SK-N-MC (cell line): Measurements from ENCODE around the gene STYXL1.

ENCODE experiments used
- DNase-seq: peaks from one replicate; pipeline ENCODE4 v3.0.0-alpha.2; 2011; ENCODE audit warnings: low read depth, low spot score
- H3K27ac ChIP-seq: fragments of 200-600 bp; sonication (generic); 2 replicates; pipeline ENCODE4 v1.5.1; 2016; ENCODE audit warnings: mixed run types
- H3K36me3 ChIP-seq: fragments of 200-600 bp; sonication (generic); 2 replicates; pipeline ENCODE4 v1.6.1; 2017; ENCODE audit warnings: antibody characterized with exemption, low read length, mixed read lengths; ENCODE audit not compliant: insufficient read depth
- H3K4me3 ChIP-seq: fragments of 200-600 bp; sonication (generic); 2 replicates; pipeline ENCODE4 v1.5.1; 2016
- H3K9ac ChIP-seq: fragments of 200-600 bp; sonication (generic); 2 replicates; pipeline ENCODE4 v1.8.0; 2017; ENCODE audit warnings: mixed run types, mixed read lengths; ENCODE audit not compliant: insufficient read length
- H3K9me3 ChIP-seq: fragments of 200-600 bp; sonication (generic); 2 replicates; pipeline ENCODE4 v1.6.1; 2017; ENCODE audit warnings: low read depth, mild to moderate bottlenecking, antibody characterized with exemption, low read length, moderate library complexity, mixed read lengths
- EZH2 ChIP-seq: fragments of 200-600 bp; sonication (generic); IDR thresholded peaks from one replicate; pipeline ENCODE4 v1.6.1; 2017; ENCODE audit warnings: antibody characterized with exemption
- FOXP2 ChIP-seq: optimal IDR thresholded peaks from 2 replicates; pipeline ENCODE3; 2011; ENCODE audit warnings: mild to moderate bottlenecking, moderate library complexity; ENCODE audit not compliant: insufficient read depth; ENCODE audit errors: extremely low read length, control extremely low read depth
- POLR2AphosphoS5 ChIP-seq: IDR thresholded peaks from 2 replicates; pipeline ENCODE4 v1.6.1; 2012; ENCODE audit warnings: mild to moderate bottlenecking, low read depth, low read length, borderline replicate concordance

The STYXL1 gene

DNA sequence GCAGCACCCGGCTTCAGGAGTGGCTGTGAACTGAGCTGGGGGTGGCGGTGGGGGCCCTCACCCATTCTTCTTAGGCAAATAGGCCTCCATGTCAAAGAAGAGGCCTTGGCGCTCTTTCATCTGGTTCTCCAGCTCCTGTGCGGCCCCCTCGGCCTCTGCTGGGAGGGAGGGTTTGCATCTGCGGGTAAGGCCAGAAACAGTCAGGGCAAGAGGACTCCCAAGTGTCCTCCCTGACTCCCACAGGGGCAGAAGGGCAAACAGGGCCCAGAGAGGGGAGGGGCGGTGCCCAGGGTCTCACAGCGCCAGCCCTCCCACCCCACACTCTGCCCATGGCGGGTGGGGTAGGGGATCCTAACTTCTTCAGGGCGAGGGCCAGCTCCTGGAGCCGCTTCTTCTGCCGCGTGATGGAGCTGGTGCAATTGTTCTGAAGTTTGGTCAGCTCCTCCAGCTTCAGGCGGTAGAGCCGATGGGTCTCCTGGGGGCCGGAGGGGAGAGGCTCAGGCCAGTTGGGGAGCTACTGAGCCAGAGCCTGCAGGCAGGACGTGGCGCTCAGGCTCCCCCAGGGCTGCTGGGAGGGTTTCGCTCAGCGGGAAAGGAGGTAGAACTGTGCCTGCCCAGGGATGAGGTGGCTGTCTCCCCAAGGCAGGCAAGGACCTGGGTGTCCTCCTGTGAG, 55.6 kb downstream of the STYXL1 start:
- DNase-seq: no peak
- no peak for TF ChIP-seq FOXP2
- no peak for TF ChIP-seq POLR2AphosphoS5
- TF ChIP-seq EZH2: no peak
- Histone ChIP-seq H3K27ac (no peak overlapping the region), H3K4me3 (no peak overlapping the region), H3K9ac (no peak overlapping the region), H3K9me3 (no peaks in the 10 kb centered on the region), H3K36me3 (no peaks in the 10 kb centered on the region)

DNA sequence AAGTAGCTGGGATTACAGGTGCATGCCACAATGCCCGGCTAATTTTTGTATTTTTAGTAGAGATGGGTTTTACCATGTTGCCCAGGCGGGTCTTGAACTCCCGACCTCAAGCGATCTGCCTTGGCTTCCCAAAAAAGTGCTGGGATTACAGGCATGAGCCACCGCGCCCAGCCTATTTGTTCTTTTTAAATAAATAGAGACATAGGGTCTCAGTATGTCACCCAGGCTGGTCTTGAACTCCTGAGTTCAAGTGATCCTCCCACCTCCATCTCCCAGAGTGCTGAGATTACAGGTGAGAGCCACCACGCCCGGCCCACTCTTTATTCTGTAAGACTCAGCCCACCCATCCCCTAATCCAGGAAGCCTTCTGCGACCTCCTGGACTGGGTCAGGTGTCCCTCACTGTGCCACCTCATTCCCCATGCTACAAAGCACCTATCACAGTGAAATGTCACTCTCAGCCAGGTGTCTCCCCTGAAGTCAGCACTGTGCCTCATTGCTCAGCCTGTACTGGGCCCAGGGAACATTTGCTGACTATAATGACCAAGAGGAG, 56.2 kb downstream of the STYXL1 start:
- H3K36me3 ChIP-seq: no peaks in the 10 kb centered on the region
- H3K9me3 ChIP-seq: no peaks in the 10 kb centered on the region
- no peak overlapping the region for H3K9ac ChIP-seq
- no peak overlapping the region for H3K27ac ChIP-seq
- no peak for DNase-seq
- no peak overlapping the region for H3K4me3 ChIP-seq
- TF ChIP-seq FOXP2 (no peak), POLR2AphosphoS5 (no peak), EZH2 (no peak)

DNA sequence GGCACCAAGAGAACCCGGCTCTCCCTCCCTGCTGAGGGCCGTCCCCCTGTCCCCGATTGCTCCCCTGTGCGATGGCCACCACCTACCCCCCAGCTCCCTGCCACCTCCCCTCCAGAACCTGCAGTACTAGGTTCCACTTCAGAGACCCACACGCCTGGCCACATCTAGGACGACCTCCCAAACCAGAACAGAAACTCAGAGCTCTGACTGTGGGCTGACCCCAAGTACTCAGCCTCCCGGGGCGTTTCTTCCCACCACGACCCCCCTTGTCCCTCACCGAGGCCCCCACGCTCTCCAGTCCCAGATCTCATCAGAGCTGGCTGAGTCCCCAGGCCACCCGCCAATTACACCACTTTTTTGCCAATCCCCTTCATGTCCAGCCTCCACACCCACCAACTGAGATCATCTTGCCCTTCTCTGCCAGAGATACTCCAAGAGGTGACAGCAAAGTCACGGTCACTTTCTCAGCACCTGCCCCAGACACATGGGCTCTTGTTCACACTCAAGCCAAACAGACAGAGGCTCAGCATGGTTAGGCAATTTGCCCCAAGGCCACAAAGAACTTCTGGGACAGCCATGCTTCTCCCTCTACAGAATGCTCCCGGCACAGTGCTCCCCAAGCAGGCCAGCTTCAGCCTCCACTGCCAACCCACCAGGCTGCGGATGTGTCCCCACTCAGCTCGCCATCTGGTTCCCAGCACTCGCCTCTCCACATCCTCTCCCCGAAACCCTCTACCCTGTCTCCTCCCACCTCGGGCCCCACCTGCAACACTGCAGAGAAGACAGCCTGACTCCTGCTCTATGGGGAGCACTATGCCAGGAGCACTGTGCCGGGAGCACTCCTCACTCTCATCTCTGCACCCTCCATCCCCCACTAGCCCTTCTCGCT, 58.1 kb downstream of the STYXL1 start:
- H3K27ac ChIP-seq: no peak overlapping the region
- no peak for TF ChIP-seq FOXP2
- no peak for TF ChIP-seq POLR2AphosphoS5
- TF ChIP-seq EZH2: no peak
- no peak overlapping the region for H3K9ac ChIP-seq
- H3K9me3 ChIP-seq: no peaks in the 10 kb centered on the region
- no peak for DNase-seq
- no peak overlapping the region for H3K4me3 ChIP-seq
- no peaks in the 10 kb centered on the region; the same call in 1 of the 2 replicates for H3K36me3 ChIP-seq

DNA sequence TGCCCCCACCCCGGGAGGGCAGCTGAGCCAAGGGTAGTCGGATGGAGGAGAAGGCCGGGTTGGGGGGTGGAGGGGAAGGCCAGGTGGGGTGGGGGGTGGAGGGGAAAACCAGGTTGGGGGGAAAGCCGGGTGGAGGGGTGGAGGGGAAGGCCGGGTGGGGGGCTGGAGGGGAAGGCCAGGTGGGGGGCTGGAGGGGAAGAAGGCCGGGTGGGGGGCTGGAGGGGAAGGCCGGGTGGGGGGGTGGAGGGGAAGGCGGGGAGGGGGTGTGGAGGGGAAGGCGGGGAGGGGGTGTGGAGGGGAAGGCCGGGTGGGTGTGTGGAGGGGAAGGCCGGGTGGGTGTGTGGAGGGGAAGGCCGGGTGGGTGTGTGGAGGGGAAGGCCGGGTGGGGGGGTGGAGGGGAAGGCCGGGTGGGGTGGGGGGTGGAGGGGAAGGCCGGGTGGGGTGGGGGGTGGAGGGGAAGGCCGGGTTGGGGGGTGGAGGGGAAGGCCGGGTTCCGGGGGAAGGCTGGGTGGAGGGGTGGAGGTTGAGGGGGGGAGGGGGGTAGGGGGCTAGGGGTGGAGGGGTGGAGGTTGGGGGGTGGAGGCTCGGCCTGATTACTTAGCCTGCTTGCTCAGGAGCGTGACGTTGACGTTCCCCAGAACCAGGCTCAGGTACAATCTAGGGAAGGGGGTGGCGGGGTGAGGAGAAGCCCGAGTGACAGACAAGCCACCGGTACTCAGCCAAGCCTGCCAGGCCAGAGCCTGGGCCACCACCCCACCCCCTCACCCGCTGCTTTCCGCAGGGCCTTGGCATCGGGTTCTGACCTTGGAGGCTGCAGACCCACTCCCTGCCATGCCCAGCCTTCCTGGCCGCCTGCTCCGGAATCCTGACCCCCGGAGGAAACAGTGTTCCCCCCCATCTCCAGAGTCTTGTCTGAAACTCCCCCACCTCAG, 59.0 kb downstream of the STYXL1 start:
- no peaks in the 10 kb centered on the region; the same call in 1 of the 2 replicates for H3K36me3 ChIP-seq

DNA sequence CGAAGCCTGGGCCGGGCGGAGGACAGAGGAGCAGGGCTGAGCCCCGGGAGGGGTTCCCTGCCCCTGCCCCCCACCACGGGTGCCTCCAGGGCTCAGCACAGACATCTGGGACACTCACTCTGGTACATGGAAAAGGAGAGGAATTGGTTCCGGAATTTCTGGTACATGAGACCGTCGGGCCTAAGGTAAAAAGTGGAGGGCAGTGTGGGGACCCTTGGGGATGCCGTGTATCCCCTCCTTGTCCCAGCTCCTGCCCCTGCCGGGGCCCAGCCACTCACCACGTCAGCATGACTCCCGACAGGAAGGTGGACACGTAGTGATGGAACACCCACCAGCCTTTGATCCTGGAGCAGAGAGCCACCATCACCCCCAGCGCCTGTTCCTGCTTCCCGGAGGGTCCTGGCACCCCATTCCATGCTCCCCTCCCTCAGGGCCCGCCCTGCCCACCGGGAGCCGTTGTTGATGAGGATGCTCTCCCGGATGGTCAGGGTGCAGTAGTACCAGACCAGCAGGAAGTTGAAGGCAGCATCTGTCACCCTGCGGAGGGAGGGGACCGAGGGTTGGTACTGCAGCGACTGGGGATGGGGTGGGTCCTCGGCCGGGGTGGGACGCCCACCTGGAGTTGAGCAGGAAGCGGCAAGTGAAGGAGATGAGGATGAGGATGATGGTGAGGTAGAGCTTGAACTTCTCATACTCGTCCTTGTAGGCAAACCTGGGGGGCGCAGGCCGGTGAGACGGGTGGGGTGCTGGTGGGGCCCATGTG, 59.8 kb downstream of the STYXL1 start:
- TF ChIP-seq FOXP2: no peak
- no peak for TF ChIP-seq POLR2AphosphoS5
- no peak for TF ChIP-seq EZH2
- no peak overlapping the region for H3K9ac ChIP-seq
- H3K36me3 ChIP-seq: no peaks in the 10 kb centered on the region; the same call in 1 of the 2 replicates
- H3K27ac ChIP-seq: no peak overlapping the region
- no peak for DNase-seq
- H3K4me3 ChIP-seq: no peak overlapping the region
- no peaks in the 10 kb centered on the region for H3K9me3 ChIP-seq

More for the DNA sequence above, 59.0 kb downstream of the STYXL1 start:
- no peak overlapping the region for H3K9ac ChIP-seq
- H3K27ac ChIP-seq: no peak overlapping the region
- DNase-seq: no peak
- H3K9me3 ChIP-seq: no peaks in the 10 kb centered on the region
- H3K4me3 ChIP-seq: no peak overlapping the region
- TF ChIP-seq FOXP2: no peak
- TF ChIP-seq POLR2AphosphoS5: no peak
- no peak for TF ChIP-seq EZH2

DNA sequence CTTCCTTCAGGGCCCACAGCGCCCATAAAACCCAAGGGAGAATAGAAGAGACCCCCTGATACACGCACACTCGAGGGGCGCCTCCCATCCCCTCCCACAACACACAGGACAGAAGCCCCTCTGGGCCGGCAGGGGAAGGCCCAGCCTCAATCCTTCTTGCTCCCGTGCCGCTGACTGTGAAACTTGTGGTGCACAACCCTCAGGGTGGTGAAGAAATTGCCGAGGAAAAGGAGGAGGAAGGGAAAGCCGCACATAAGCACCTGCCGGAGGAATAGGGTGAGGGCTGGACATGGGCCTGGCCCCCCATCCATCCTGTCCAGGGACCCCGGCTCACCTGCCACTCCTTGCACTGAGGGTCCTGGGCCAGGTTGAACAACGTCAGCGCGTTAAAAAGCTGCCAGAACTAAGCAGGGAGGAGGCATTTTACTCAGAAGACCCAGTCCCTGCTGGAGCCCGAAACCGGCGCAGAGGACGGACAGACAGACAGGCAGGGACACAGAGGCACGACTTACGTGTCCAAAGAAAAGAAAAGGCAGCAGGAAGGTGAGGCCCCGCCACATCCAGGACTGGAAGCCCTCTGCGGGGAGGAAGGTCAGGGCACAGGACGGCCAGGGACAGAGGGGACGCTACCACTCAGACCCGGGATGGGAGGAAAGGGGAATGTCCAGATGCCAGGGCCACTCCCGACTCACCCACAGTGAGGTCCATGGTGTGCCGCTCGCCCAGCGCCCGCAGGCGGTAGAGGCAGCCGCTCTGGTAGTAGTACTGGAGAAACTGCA, 60.6 kb downstream of the STYXL1 start:
- TF ChIP-seq EZH2 (no peak), FOXP2 (no peak), POLR2AphosphoS5 (no peak)
- H3K4me3 ChIP-seq: no peak overlapping the region
- no peaks in the 10 kb centered on the region; the same call in 1 of the 2 replicates for H3K36me3 ChIP-seq
- H3K9me3 ChIP-seq: no peaks in the 10 kb centered on the region
- no peak overlapping the region for H3K9ac ChIP-seq
- no peak overlapping the region for H3K27ac ChIP-seq
- DNase-seq: no peak
